CD4-positive, alpha-beta T cell treated with Interleukin-6 at 100 ng/mL for 8 hours (primary cell): ENCODE data around the gene FGF4.
"Not testable (repeated sequence)": the region's sequence is repeated elsewhere in the genome, so short reads cannot be mapped to it uniquely, and the experiment has no call there.

Source experiments
- DNase-seq: peaks from one replicate; pipeline ENCODE4 v3.0.0-alpha.2; 2020; ENCODE audit warnings: mixed read lengths, low spot score

The FGF4 gene

GRCh38 chr11:69773626-69774353 lies 1.4 kb downstream of the FGF4 start:
- DNase-seq = no peak

GRCh38 chr11:69771466-69771865 lies 3.7 kb downstream of the FGF4 start:
- DNase-seq = no peak

GRCh38 chr11:69770540-69770939 lies 4.6 kb downstream of the FGF4 start:
- no peak for DNase-seq

- DNase-seq = no peak
Observed at GRCh38 chr11:69765498-69765995, 9.6 kb downstream of the FGF4 start.

- not testable (repeated sequence) for DNase-seq
Observed at GRCh38 chr11:69764918-69765317, 10.2 kb downstream of the FGF4 start.

GRCh38 chr11:69760319-69760718 lies 14.8 kb downstream of the FGF4 start:
- DNase-seq = no peak

GRCh38 chr11:69752890-69753289 lies 22.3 kb downstream of the FGF4 start:
- no peak for DNase-seq

- DNase-seq = no peak
Observed at GRCh38 chr11:69750875-69751597, 24.1 kb downstream of the FGF4 start.

GRCh38 chr11:69750108-69750850 lies 24.9 kb downstream of the FGF4 start:
- no peak for DNase-seq

GRCh38 chr11:69748637-69749036 lies 26.5 kb downstream of the FGF4 start:
- DNase-seq = no peak

- DNase-seq = no peak
Observed at GRCh38 chr11:69746752-69747742, 28.1 kb downstream of the FGF4 start.

- DNase-seq = no peak
Observed at GRCh38 chr11:69746140-69746539, 29.0 kb downstream of the FGF4 start.

- no peak for DNase-seq
Observed at GRCh38 chr11:69745201-69745600, 29.9 kb downstream of the FGF4 start.

GRCh38 chr11:69744435-69744834 lies 30.7 kb downstream of the FGF4 start:
- no peak for DNase-seq

- no peak for DNase-seq
Observed at GRCh38 chr11:69734841-69735240, 40.3 kb downstream of the FGF4 start.

GRCh38 chr11:69734367-69734766 lies 40.8 kb downstream of the FGF4 start:
- DNase-seq = no peak

GRCh38 chr11:69732910-69733309 lies 42.2 kb downstream of the FGF4 start:
- no peak for DNase-seq

GRCh38 chr11:69731110-69731509 lies 44.0 kb downstream of the FGF4 start:
- no peak for DNase-seq

- no peak for DNase-seq
Observed at GRCh38 chr11:69730500-69730899, 44.6 kb downstream of the FGF4 start.

- no peak for DNase-seq
Observed at GRCh38 chr11:69729252-69729651, 45.9 kb downstream of the FGF4 start.

- no peak for DNase-seq
Observed at GRCh38 chr11:69727266-69727665, 47.9 kb downstream of the FGF4 start.
